ENCODE data around the gene BBLN.

GRCh38 chr9:128136816-128137793 is 23.0 kb upstream of the BBLN start:
- TF ChIP-seq CTCF (conservative IDR thresholded peaks at IDR 0.05 in 1 of 2, IDR thresholded peaks at IDR 0.05 in 1 of 2; ENCODE audit: extremely low read depth in 1 of 2, insufficient read depth in 1 of 2, low read depth in 1 of 2, low read length in 2 of 2), result no peak
- no peak for TF ChIP-seq EZH2 (IDR thresholded peaks at IDR 0.05; ENCODE audit: borderline replicate concordance, low read length)
